GM23248 (cell line): ENCODE measurements around the gene SCFD1.

Experiments used
- EZH2 ChIP-seq: fragments of 200-600 bp; sonication (generic); IDR thresholded peaks from 2 replicates; pipeline ENCODE4 v1.6.1; 2018; ENCODE audit warnings: antibody characterized with exemption, mild to moderate bottlenecking; ENCODE audit not compliant: insufficient read depth, poor library complexity, severe bottlenecking
- EZH2phosphoT487 ChIP-seq: fragments of 200-600 bp; sonication (generic); IDR thresholded peaks from 2 replicates; pipeline ENCODE4 v1.6.1; 2018; ENCODE audit warnings: antibody characterized with exemption, moderate library complexity, mild to moderate bottlenecking, low read depth; ENCODE audit not compliant: insufficient read depth

GRCh38 chr14:30645600-30645999, 23.5 kb downstream of the SCFD1 start:
- TF ChIP-seq EZH2phosphoT487 (no peak), EZH2 (no peak)
